Fibroblast of pulmonary artery (primary cell): Measurements from ENCODE around the gene TRDMT1.

Experiments used
- DNase-seq: peaks from one replicate; pipeline ENCODE4 v3.0.0-alpha.2; 2010; ENCODE audit warnings: low read depth
- H3K4me3 ChIP-seq: replicated peaks from 2 replicates; pipeline ENCODE4 v1.5.1; 2011; ENCODE audit warnings: low read depth, mild to moderate bottlenecking, control low read depth, low read length, moderate library complexity
- TF ChIP-seq, protein P1 (sequence below): IDR thresholded peaks from 2 replicates; pipeline ENCODE4 v1.5.1; 2011; ENCODE audit warnings: mild to moderate bottlenecking, control low read depth, low read length, inconsistent platforms; ENCODE audit errors: missing control alignments

The TRDMT1 gene

DNA sequence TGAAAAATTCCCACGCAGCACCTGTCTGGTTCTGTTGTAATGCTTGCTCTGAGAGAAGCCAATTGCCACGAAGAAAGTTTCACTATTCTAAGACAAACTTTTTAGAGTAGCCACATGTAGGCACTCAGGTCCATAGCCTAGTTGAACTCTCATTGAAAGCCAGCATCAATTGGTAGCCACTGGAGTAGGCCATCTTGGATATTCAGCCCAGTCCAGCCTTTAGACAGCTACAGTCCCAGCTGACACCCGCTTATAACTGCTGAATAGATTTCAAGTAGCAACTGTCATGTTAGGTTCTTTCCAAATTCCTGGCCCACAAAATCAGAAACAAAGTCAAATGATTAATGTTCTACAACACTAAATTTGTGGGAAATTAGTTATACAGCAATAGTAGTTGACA lies 103.5 kb downstream of the TRDMT1 start:
- no peak for DNase-seq
- TF ChIP-seq, protein P1, sequence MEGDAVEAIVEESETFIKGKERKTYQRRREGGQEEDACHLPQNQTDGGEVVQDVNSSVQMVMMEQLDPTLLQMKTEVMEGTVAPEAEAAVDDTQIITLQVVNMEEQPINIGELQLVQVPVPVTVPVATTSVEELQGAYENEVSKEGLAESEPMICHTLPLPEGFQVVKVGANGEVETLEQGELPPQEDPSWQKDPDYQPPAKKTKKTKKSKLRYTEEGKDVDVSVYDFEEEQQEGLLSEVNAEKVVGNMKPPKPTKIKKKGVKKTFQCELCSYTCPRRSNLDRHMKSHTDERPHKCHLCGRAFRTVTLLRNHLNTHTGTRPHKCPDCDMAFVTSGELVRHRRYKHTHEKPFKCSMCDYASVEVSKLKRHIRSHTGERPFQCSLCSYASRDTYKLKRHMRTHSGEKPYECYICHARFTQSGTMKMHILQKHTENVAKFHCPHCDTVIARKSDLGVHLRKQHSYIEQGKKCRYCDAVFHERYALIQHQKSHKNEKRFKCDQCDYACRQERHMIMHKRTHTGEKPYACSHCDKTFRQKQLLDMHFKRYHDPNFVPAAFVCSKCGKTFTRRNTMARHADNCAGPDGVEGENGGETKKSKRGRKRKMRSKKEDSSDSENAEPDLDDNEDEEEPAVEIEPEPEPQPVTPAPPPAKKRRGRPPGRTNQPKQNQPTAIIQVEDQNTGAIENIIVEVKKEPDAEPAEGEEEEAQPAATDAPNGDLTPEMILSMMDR = no peak
- no peak overlapping the region for H3K4me3 ChIP-seq
